H1 (cell line): Measurements from ENCODE around the gene TMEM54. TPM values are rescaled to one million over a fixed set of nuclear protein-coding genes. Genes with fewer than 3 reads are reported as not detected.
A peak's percentile ranks its signal among the peaks of the same experiment; 100 is the strongest.

Source experiments
- CTCF ChIA-PET: fragments of 300-600 bp; sonication (Branson Sonifier 250); formaldehyde crosslinking; loops from one replicate; lab custom pipeline; 2021; ENCODE audit not compliant: partially characterized antibody; lab: Charles Lee
- POLR2A ChIA-PET: fragments of 300-600 bp; sonication (Branson Sonifier 250); formaldehyde crosslinking; loops from one replicate; lab custom pipeline; 2021; ENCODE audit warnings: inconsistent platforms; ENCODE audit not compliant: partially characterized antibody; lab: Charles Lee
- DNase-seq, 2 experiments: peaks; one replicate each; pipeline versions ENCODE4 v3.0.0 to v3.0.0-alpha.2; 2010 to 2022; ENCODE audit warnings: low spot score in 2 of 2, low read depth in 1 of 2, mixed read lengths in 1 of 2
- FAIRE-seq: peaks from 2 replicates; lab custom pipeline; 2011; peaks lifted over from hg19 to GRCh38; lab: Jason Lieb, UNC
- H2AFZ ChIP-seq: 2 replicates; pipeline ENCODE4 v1.8.1; 2012; ENCODE audit warnings: low read length, inconsistent platforms
- H2AK5ac ChIP-seq: 2 replicates; pipeline ENCODE4 v1.6.1; 2013; ENCODE audit warnings: low read depth, low read length
- H2BK120ac ChIP-seq: replicated peaks from 2 replicates; pipeline ENCODE3; 2013; ENCODE audit warnings: low read depth, low read length, inconsistent platforms
- H2BK12ac ChIP-seq: 2 replicates; pipeline ENCODE4 v1.6.1; 2013; ENCODE audit warnings: low read depth, low read length
- H2BK15ac ChIP-seq: 2 replicates; pipeline ENCODE4 v1.6.1; 2013; ENCODE audit warnings: low read length
- H2BK20ac ChIP-seq: 2 replicates; pipeline ENCODE4 v1.6.1; 2013; ENCODE audit warnings: low read length
- H2BK5ac ChIP-seq: 2 replicates; pipeline ENCODE4 v1.6.1; 2013; ENCODE audit warnings: low read depth, low read length
- H3K14ac ChIP-seq: 2 replicates; pipeline ENCODE4 v1.6.1; 2013; ENCODE audit warnings: inconsistent platforms; ENCODE audit not compliant: insufficient read length
- H3K18ac ChIP-seq: 2 replicates; pipeline ENCODE4 v1.6.1; 2013; ENCODE audit warnings: low read length; ENCODE audit errors: extremely low read depth
- H3K23ac ChIP-seq: 2 replicates; pipeline ENCODE4 v1.6.1; 2013; ENCODE audit warnings: inconsistent platforms; ENCODE audit not compliant: insufficient read length
- H3K23me2 ChIP-seq: 2 replicates; pipeline ENCODE4 v1.6.1; 2013; ENCODE audit warnings: low read depth, low read length
- H3K27ac ChIP-seq: 2 replicates; pipeline ENCODE4 v1.6.1; 2011; ENCODE audit warnings: low read depth, low read length, inconsistent platforms
- H3K27me3 ChIP-seq, 4 experiments: replicated peaks in 1 of 4; 1 replicate in 1 of 4; 2 replicates in 3 of 4; pipeline versions ENCODE4 v1.6.1 to v1.8.1; 2011 to 2013; ENCODE audit warnings: low read length in 3 of 4, mild to moderate bottlenecking in 3 of 4, inconsistent platforms in 2 of 4, mixed read lengths in 2 of 4, moderate library complexity in 1 of 4; ENCODE audit not compliant: control insufficient read depth in 3 of 4, insufficient read depth in 3 of 4; ENCODE audit errors: extremely low read depth in 1 of 4
- H3K36me3 ChIP-seq, 4 experiments: 2 replicates each; pipeline versions ENCODE4 v1.6.1 to v1.8.1; 2011 to 2013; ENCODE audit warnings: mild to moderate bottlenecking in 4 of 4, low read length in 3 of 4, moderate library complexity in 2 of 4, control low read depth in 1 of 4, inconsistent platforms in 1 of 4; ENCODE audit not compliant: insufficient read depth in 4 of 4, control insufficient read depth in 2 of 4
- H3K4ac ChIP-seq: replicated peaks from 2 replicates; pipeline ENCODE3; 2013; ENCODE audit warnings: low read length, low read depth, mixed read lengths, inconsistent platforms; ENCODE audit not compliant: insufficient read length
- H3K4me1 ChIP-seq, 4 experiments: replicated peaks in 1 of 4; 1 replicate in 1 of 4; 2 replicates in 3 of 4; pipeline versions ENCODE4 v1.6.1 to v1.8.1; 2011 to 2013; ENCODE audit warnings: low read length in 3 of 4, inconsistent platforms in 2 of 4, mixed read lengths in 1 of 4; ENCODE audit not compliant: insufficient read depth in 4 of 4, control insufficient read depth in 3 of 4
- H3K4me2 ChIP-seq, 2 experiments: 2 replicates each; pipeline versions ENCODE4 v1.6.1 to v1.8.1; 2011 to 2013; ENCODE audit warnings: low read depth in 2 of 2, low read length in 2 of 2, control low read depth in 1 of 2, inconsistent platforms in 1 of 2, mild to moderate bottlenecking in 1 of 2; ENCODE audit not compliant: insufficient read depth in 1 of 2
- H3K4me3 ChIP-seq, 4 experiments: fragments of 200-600, 300-600 bp in 1 of 4; sonication (generic), shearing (Covaris generic), sonication (Bioruptor Twin) in 1 of 4; 2 replicates each; pipeline versions ENCODE4 v1.5.1 to v1.8.1; 2011 to 2016; ENCODE audit warnings: low read length in 4 of 4, low read depth in 3 of 4, control low read depth in 2 of 4, inconsistent platforms in 2 of 4, mild to moderate bottlenecking in 2 of 4, mixed read lengths in 1 of 4, moderate library complexity in 1 of 4; ENCODE audit not compliant: insufficient read depth in 2 of 4; ENCODE audit errors: extremely low read depth in 1 of 4
- H3K56ac ChIP-seq: replicated peaks from 2 replicates; pipeline ENCODE3; 2013; ENCODE audit warnings: low read depth, mild to moderate bottlenecking, mixed read lengths, low read length, inconsistent platforms; ENCODE audit not compliant: insufficient read length
- H3K79me1 ChIP-seq: 2 replicates; pipeline ENCODE4 v1.6.1; 2013; ENCODE audit warnings: low read depth, low read length, control low read depth
- H3K79me2 ChIP-seq, 2 experiments: 2 replicates each; pipeline versions ENCODE4 v1.6.1 to v1.8.1; 2012 to 2013; ENCODE audit warnings: low read length in 2 of 2, mild to moderate bottlenecking in 2 of 2, inconsistent platforms in 1 of 2; ENCODE audit not compliant: insufficient read depth in 2 of 2, control insufficient read depth in 1 of 2
- H3K9ac ChIP-seq, 4 experiments: replicated peaks in 1 of 4; 1 replicate in 1 of 4; 2 replicates in 3 of 4; pipeline versions ENCODE4 v1.6.1 to v1.8.1; 2011 to 2013; ENCODE audit warnings: low read depth in 3 of 4, low read length in 3 of 4, control low read depth in 2 of 4, mild to moderate bottlenecking in 2 of 4, moderate library complexity in 2 of 4, inconsistent platforms in 1 of 4; ENCODE audit errors: extremely low read depth in 1 of 4
- H3K9me3 ChIP-seq, 2 experiments: 2 replicates each; pipeline versions ENCODE4 v1.6.1 to v1.8.1; 2012 to 2013; ENCODE audit warnings: mild to moderate bottlenecking in 2 of 2, moderate library complexity in 2 of 2, control low read depth in 1 of 2, inconsistent platforms in 1 of 2, low read depth in 1 of 2, low read length in 1 of 2, mixed read lengths in 1 of 2; ENCODE audit not compliant: insufficient read depth in 2 of 2
- H4K20me1 ChIP-seq, 2 experiments: replicated peaks in 1 of 2; 2 replicates each; pipeline versions ENCODE3 to v1.8.1; 2011 to 2013; ENCODE audit warnings: inconsistent platforms in 2 of 2, low read length in 2 of 2, mild to moderate bottlenecking in 1 of 2; ENCODE audit not compliant: insufficient read depth in 2 of 2, control insufficient read depth in 1 of 2
- H4K5ac ChIP-seq: 2 replicates; pipeline ENCODE4 v1.6.1; 2013; ENCODE audit warnings: low read length, low read depth, mixed read lengths, inconsistent platforms; ENCODE audit not compliant: insufficient read length
- H4K8ac ChIP-seq: 2 replicates; pipeline ENCODE4 v1.8.0; 2013; ENCODE audit warnings: mild to moderate bottlenecking, moderate library complexity, low read length, inconsistent platforms; ENCODE audit not compliant: insufficient read depth; ENCODE audit errors: extremely low read depth
- H4K91ac ChIP-seq: replicated peaks from 2 replicates; pipeline ENCODE3; 2013; ENCODE audit warnings: low read length, mixed read lengths, inconsistent platforms; ENCODE audit not compliant: insufficient read length
- CEBPB ChIP-seq: IDR thresholded peaks from 2 replicates; pipeline ENCODE4 v1.6.1; 2012; ENCODE audit warnings: low read depth, low read length
- SIX5 ChIP-seq: IDR thresholded peaks from 2 replicates; pipeline ENCODE4 v1.6.1; 2011; ENCODE audit warnings: mild to moderate bottlenecking, low read depth, low read length
- ZNF274 ChIP-seq: IDR thresholded peaks from 2 replicates; pipeline ENCODE4 v1.7.0; 2012; ENCODE audit warnings: low read length, borderline replicate concordance; ENCODE audit errors: extremely low read depth
- WGBS, 2 experiments: shearing (Covaris generic) in 1 of 2; methylation state at CpG; one replicate each; pipeline versions ENCODE4 v1.1.6 to v1.1.7; 2013 to 2015; ENCODE audit warnings: low lambda C conversion rate in 2 of 2, mixed read lengths in 2 of 2, inconsistent platforms in 1 of 2, low coverage in 1 of 2, missing lambda C conversion rate in 1 of 2; ENCODE audit not compliant: insufficient replicate concordance in 2 of 2, insufficient coverage in 1 of 2, insufficient read length in 1 of 2; ENCODE audit errors: extremely low coverage in 1 of 2, missing lambda C conversion rate in 1 of 2; 5-methylcytosine and 5-hydroxymethylcytosine counted together
- polyA plus RNA-seq, 7 experiments: library from polyadenylated mRNA; depleted of rRNA in 3 of 7; stranded (reverse) in 5 of 7; unstranded in 2 of 7; fragments of >200 nt in 5 of 7; fragments of 200-250 nt in 2 of 7; gene quantifications; 1 replicate in 5 of 7; 2 replicates in 1 of 7; 4 replicates in 1 of 7; pipeline versions ENCODE4 v1.2.1 to v1.2.3, GENCODE V29; 2011 to 2013; ENCODE audit warnings: missing spikeins in 2 of 7, mixed read lengths in 2 of 7
- total RNA-seq: library from RNA; stranded (reverse); fragmentation: NEBNext Ultra II Directional; extraction: Animal tissue kit (Norgen Biotek cat#: 25700); gene quantifications from 2 replicates; pipeline ENCODE4 v1.2.1, GENCODE V29; 2021

Gene TMEM54
- total and polyA plus RNA-seq, 2 of the 8 experiments (the other 6 are each of a cell fraction or from before 2014, with no cell fraction given) = 9.5 to 58.7 TPM

GRCh38 chr1:32894681-32895080 is 6.5 kb downstream of the TMEM54 start:
- peaks cover 0 to 6% of the 10 kb centered on the region in 2 experiments; a peak in 1 of 4 replicates for H3K9me3 ChIP-seq
- TF ChIP-seq CEBPB = no peak
- TF ChIP-seq ZNF274 = no peak
- TF ChIP-seq SIX5 = no peak

More at GRCh38 chr1:32894681-32895080, 6.5 kb downstream of the TMEM54 start:
- Histone ChIP-seq H2BK12ac (no peak overlapping the region), H2BK120ac (no peak overlapping the region), H2AK5ac (no peak overlapping the region; the same call in 1 of the 2 replicates), H3K23me2 (peaks cover 2% of the 10 kb centered on the region; the same call in 1 of the 2 replicates), H3K4me2 (peak overlapping the region in 1 of 2 experiments; percentile 67; a peak in 2 of 4 replicates), H4K5ac (no peak overlapping the region), H3K27ac (no peak overlapping the region), H3K4me3 (peak overlapping the region in 1 of 4 experiments; percentile 87; a peak in 1 of 8 replicates), H3K36me3 (no peaks in the 10 kb centered on the region), H3K27me3 (peaks cover 4 to 34% (median 24%) of the 10 kb centered on the region in 4 experiments), H3K4ac (no peak overlapping the region), H3K14ac (no peak overlapping the region), H3K9ac (no peak overlapping the region), H4K8ac (peak overlapping the region; percentile 25; the same call in 1 of the 2 replicates), H2BK20ac (no peak overlapping the region), H3K4me1 (peaks cover 0 to 15% (median 7%) of the 10 kb centered on the region in 4 experiments; a peak in 5 of 7 replicates), H4K91ac (no peak overlapping the region), H2AFZ (no peak overlapping the region), H3K23ac (no peak overlapping the region), H3K79me2 (no peaks in the 10 kb centered on the region), H2BK5ac (no peak overlapping the region), H3K79me1 (no peaks in the 10 kb centered on the region), H4K20me1 (peaks cover under 1 to 3% of the 10 kb centered on the region in 2 experiments), H2BK15ac (no peak overlapping the region), H3K18ac (no peak overlapping the region), H3K56ac (no peak overlapping the region)
- CTCF ChIA-PET = interaction anchor here (0.5 to 16.6 kb wide), 9 partner anchors 16 to 401 kb away, joined by 3 to 382 read pairs (median 3); partner anchors contain the start of genes FNDC5 and HPCA
- POLR2A ChIA-PET = interaction anchor here (1.2 to 1.8 kb wide), 2 partner anchors 10 to 32 kb away, joined by 3 to 5 read pairs; no protein-coding TSS in a partner anchor
- WGBS, 2 experiments = 96% methylated on average over 5 of the region's 6 CpGs; no CpG with 5 or more reads in 1 of the 2 experiments
- DNase-seq = no peak
- no peak for FAIRE-seq
